Panc1 (cell line): ENCODE data around the gene TXNDC2. TPM values are rescaled to one million over a fixed set of nuclear protein-coding genes. Genes with fewer than 3 reads are reported as not detected.

Experiments
- ATAC-seq: fragments of 200-7000 bp; cut with Tn5 transposase; 2 replicates; pipeline ENCODE4 v1.9.1; 2020; ENCODE audit warnings: mild to moderate bottlenecking, moderate library complexity
- BruUV-seq: library from RNA; stranded (reverse); fragments of 400-500 nt; replicated peaks from 2 replicates; lab custom pipeline; 2021; lab: Mats Ljungman, UMichigan
- CTCF ChIA-PET: fragments of 300-600 bp; sonication (Branson Sonifier 250); formaldehyde crosslinking; loops from one replicate; lab custom pipeline; 2022; ENCODE audit warnings: antibody characterized with exemption; lab: Charles Lee
- POLR2A ChIA-PET: fragments of 300-600 bp; sonication (Branson Sonifier 250); formaldehyde crosslinking; loops from one replicate; lab custom pipeline; 2022; ENCODE audit warnings: antibody characterized with exemption; lab: Charles Lee
- DNase-seq: peaks from one replicate; pipeline ENCODE4 v3.0.0-alpha.2; 2010; ENCODE audit warnings: low read depth, low spot score
- H3K27ac ChIP-seq: 2 replicates; pipeline ENCODE4 v1.5.1; 2011; ENCODE audit warnings: mild to moderate bottlenecking, low read length, inconsistent platforms
- H3K27me3 ChIP-seq: fragments of 200-500 bp; sonication (Bioruptor generic); 2 replicates; pipeline ENCODE4 v1.6.0; 2014; ENCODE audit warnings: low read length, inconsistent platforms; ENCODE audit not compliant: control insufficient read depth, insufficient read depth
- H3K36me3 ChIP-seq: fragments of 200-500 bp; sonication (Bioruptor generic); 2 replicates; pipeline ENCODE4 v1.5.1; 2014; ENCODE audit warnings: inconsistent platforms, mild to moderate bottlenecking, low read length, moderate library complexity; ENCODE audit not compliant: control insufficient read depth, insufficient read depth
- H3K4me1 ChIP-seq: 2 replicates; pipeline ENCODE4 v1.5.1; 2011; ENCODE audit warnings: inconsistent platforms, mild to moderate bottlenecking, low read length, moderate library complexity; ENCODE audit not compliant: control insufficient read depth, insufficient read depth
- H3K4me3 ChIP-seq, 2 experiments: 2 replicates each; pipeline ENCODE4 v1.5.1; 2011 to 2012; ENCODE audit warnings: low read depth in 2 of 2, low read length in 2 of 2, mild to moderate bottlenecking in 2 of 2, inconsistent platforms in 1 of 2, moderate library complexity in 1 of 2
- H3K9me3 ChIP-seq: fragments of 200-500 bp; sonication (Bioruptor generic); 2 replicates; pipeline ENCODE4 v1.5.1; 2014; ENCODE audit warnings: low read depth, mild to moderate bottlenecking, inconsistent platforms, low read length, moderate library complexity; ENCODE audit not compliant: control insufficient read depth, insufficient read depth
- CTCF ChIP-seq: fragments of 450-650 bp; IDR thresholded peaks from 2 replicates; pipeline ENCODE4 v1.5.1; 2017; ENCODE audit warnings: mild to moderate bottlenecking
- POLR2AphosphoS5 ChIP-seq: IDR thresholded peaks from 2 replicates; pipeline ENCODE4 v1.6.1; 2012; ENCODE audit warnings: mild to moderate bottlenecking, low read depth, low read length, moderate library complexity
- REST ChIP-seq, 2 experiments: IDR thresholded peaks; 2 replicates each; pipeline ENCODE4 v1.6.1; 2011 to 2012; ENCODE audit warnings: low read depth in 2 of 2, control low read depth in 1 of 2, low read length in 1 of 2, mild to moderate bottlenecking in 1 of 2, moderate library complexity in 1 of 2; ENCODE audit not compliant: insufficient read depth in 1 of 2
- SIN3A ChIP-seq: IDR thresholded peaks from 2 replicates; pipeline ENCODE4 v1.6.1; 2012; ENCODE audit warnings: low read depth, mild to moderate bottlenecking, low read length, moderate library complexity, borderline replicate concordance; ENCODE audit not compliant: insufficient read depth
- TCF7L2 ChIP-seq: IDR thresholded peaks from 2 replicates; pipeline ENCODE4 v1.6.1; 2011; ENCODE audit warnings: mild to moderate bottlenecking, low read depth, low read length, inconsistent platforms
- in situ Hi-C: cut with HindIII; loops from 2 replicates; pipeline ENCODE4 v1.10.0; 2016; ENCODE audit warnings: low sequenced_read_pairs, low pct_unique_long_range_greater_than_20kb
- intact Hi-C: fragments of 100-400 bp; cut with micrococcal nuclease; formaldehyde crosslinking; loops from one replicate; pipeline ENCODE4 v1.10.0; 2022; ENCODE audit not compliant: unreplicated experiment
- total RNA-seq: library from RNA; stranded (reverse); gene quantifications from one replicate; pipeline ENCODE4 v1.2.1, GENCODE V29; 2021; ENCODE audit not compliant: unreplicated experiment

TXNDC2 gene
- total RNA-seq, 1 experiment from 2014 or later: 0.90 TPM

GRCh38 chr18:9871244-9871746, 14.5 kb upstream of the TXNDC2 start:
- BruUV-seq: no TSS peak
- Histone ChIP-seq H3K9me3 (no peaks in the 10 kb centered on the region), H3K4me3 (no peak overlapping the region), H3K27me3 (no peaks in the 10 kb centered on the region), H3K27ac (peak overlapping the region; percentile 81), H3K4me1 (peaks cover 27% of the 10 kb centered on the region), H3K36me3 (no peaks in the 10 kb centered on the region)
- DNase-seq (no peak), ATAC-seq (no peak)
- no peak for TF ChIP-seq CTCF
- POLR2A ChIA-PET: no interaction called here
- intact Hi-C loops: no loop called here
- in situ Hi-C loops: no loop called here
- CTCF ChIA-PET: no interaction called here

GRCh38 chr18:9872823-9873222, 12.9 kb upstream of the TXNDC2 start:
- ChIA-PET POLR2A (interaction anchor here (0.6 kb wide), 1 partner anchor 52 kb away, joined by 3 read pairs; no protein-coding TSS in a partner anchor), CTCF (no interaction called here)
- Histone ChIP-seq H3K4me1 (peaks cover 34% of the 10 kb centered on the region), H3K27me3 (no peaks in the 10 kb centered on the region), H3K27ac (peak overlapping the region; percentile 34; the same call in 1 of the 2 replicates), H3K4me3 (no peak overlapping the region), H3K9me3 (no peaks in the 10 kb centered on the region), H3K36me3 (no peaks in the 10 kb centered on the region)
- BruUV-seq: no TSS peak
- TF ChIP-seq POLR2AphosphoS5: no peak
- TF ChIP-seq CTCF: no peak
- no peak for TF ChIP-seq SIN3A
- no peak for TF ChIP-seq REST (IDR thresholded peaks at IDR 0.05; ENCODE audit: insufficient read depth in 1 of 2, low read depth in 2 of 2, low read length in 1 of 2)
- TF ChIP-seq TCF7L2: no peak
- DNase-seq (no peak), ATAC-seq (no peak)
- intact Hi-C loops: no loop called here
- in situ Hi-C loops: no loop called here
